Measurements from ENCODE around the gene USP40. TPM values are rescaled to one million over a fixed set of nuclear protein-coding genes. Genes with fewer than 3 reads are reported as not detected.

USP40 gene
- total RNA-seq, 1 donor, result 48.8 TPM

GRCh38 chr2:233553366-233553765 is 13.2 kb downstream of the USP40 start:
- no peak overlapping the region for H3K4me3 ChIP-seq (ENCODE audit: low read depth, low read length)
- DNase-seq (ENCODE audit: low read depth), result peak; percentile 25
- no peak for TF ChIP-seq CTCF (IDR thresholded peaks at IDR 0.05; ENCODE audit: insufficient read depth, low read depth, low read length)

GRCh38 chr2:233551491-233551890 is 15.1 kb downstream of the USP40 start:
- no peak for TF ChIP-seq CTCF (IDR thresholded peaks at IDR 0.05; ENCODE audit: insufficient read depth, low read depth, low read length)
- DNase-seq (ENCODE audit: low read depth), result no peak
- no peak overlapping the region for H3K4me3 ChIP-seq (ENCODE audit: low read depth, low read length)

- H3K4me3 ChIP-seq (ENCODE audit: low read depth, low read length), result no peak overlapping the region
- no peak for DNase-seq (ENCODE audit: low read depth)
- TF ChIP-seq CTCF (IDR thresholded peaks at IDR 0.05; ENCODE audit: insufficient read depth, low read depth, low read length), result no peak
Observed at GRCh38 chr2:233546774-233547173, 19.8 kb downstream of the USP40 start.

GRCh38 chr2:233546101-233546500 is 20.5 kb downstream of the USP40 start:
- H3K4me3 ChIP-seq (ENCODE audit: low read depth, low read length), result no peak overlapping the region
- DNase-seq (ENCODE audit: low read depth), result no peak
- no peak for TF ChIP-seq CTCF (IDR thresholded peaks at IDR 0.05; ENCODE audit: insufficient read depth, low read depth, low read length)

- DNase-seq (ENCODE audit: low read depth), result no peak
- H3K4me3 ChIP-seq (ENCODE audit: low read depth, low read length), result no peak overlapping the region
- no peak for TF ChIP-seq CTCF (IDR thresholded peaks at IDR 0.05; ENCODE audit: insufficient read depth, low read depth, low read length)
Observed at GRCh38 chr2:233544200-233544610, 22.4 kb downstream of the USP40 start.

- DNase-seq (ENCODE audit: low read depth), result peak; percentile 95
- TF ChIP-seq CTCF (IDR thresholded peaks at IDR 0.05; ENCODE audit: insufficient read depth, low read depth, low read length), result no peak
- no peak overlapping the region for H3K4me3 ChIP-seq (ENCODE audit: low read depth, low read length)
Observed at GRCh38 chr2:233542507-233542906, 24.1 kb downstream of the USP40 start.

- no peak for DNase-seq (ENCODE audit: low read depth)
- no peak for TF ChIP-seq CTCF (IDR thresholded peaks at IDR 0.05; ENCODE audit: insufficient read depth, low read depth, low read length)
- H3K4me3 ChIP-seq (ENCODE audit: low read depth, low read length), result no peak overlapping the region
Observed at GRCh38 chr2:233538741-233539140, 27.8 kb downstream of the USP40 start.
